Astrocyte of the hippocampus (primary cell): ENCODE results near the gene DGCR2.
A peak's percentile ranks its signal among the peaks of the same experiment; 100 is the strongest.
"Not testable (repeated sequence)": the region's sequence is repeated elsewhere in the genome, so short reads cannot be mapped to it uniquely, and the experiment has no call there.

ENCODE experiments used
- DNase-seq: peaks from one replicate; pipeline ENCODE4 v3.0.0; 2011; ENCODE audit warnings: low read depth, low spot score

Gene DGCR2

DNA sequence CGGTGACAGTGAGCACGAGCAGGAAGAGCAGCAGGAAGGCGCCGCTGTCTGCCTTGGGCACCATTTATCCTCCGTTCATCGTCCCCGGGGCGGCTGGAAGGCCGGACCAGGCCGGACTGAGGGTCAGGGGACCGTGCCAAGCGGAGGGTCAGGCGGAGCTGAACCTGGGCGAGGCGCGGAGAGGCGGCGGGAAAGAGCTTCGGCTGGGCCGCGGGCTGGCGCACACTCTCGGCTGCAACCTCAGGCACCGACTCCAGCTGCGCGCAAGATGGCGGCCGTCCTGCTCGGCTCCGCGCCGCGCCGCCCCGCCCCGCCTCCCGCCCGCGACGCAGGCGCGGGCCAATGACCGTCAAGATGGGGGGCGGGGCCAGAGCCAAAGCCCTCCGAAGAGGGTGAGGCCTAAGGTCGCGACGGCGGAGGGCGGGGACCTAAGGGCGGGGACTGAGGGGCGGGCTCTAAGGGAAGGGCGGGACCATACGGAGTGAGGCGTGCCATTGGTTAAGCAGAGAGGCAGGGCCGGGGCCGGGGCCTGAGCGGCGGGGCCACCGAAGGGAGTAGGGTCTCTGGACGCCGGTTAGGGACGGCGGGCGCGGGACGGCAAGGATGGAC lies at the start of gene DGCR2:
TSS of gene DGCR2 (minus strand) at position 270 of the 609 bp plus-strand sequence. CDS start at position 64, 206 bp downstream.
- DNase-seq = peak; percentile 99

GRCh38 chr22:19169947-19170318 lies 47.7 kb upstream of the DGCR2 start:
- no peak for DNase-seq

DNA sequence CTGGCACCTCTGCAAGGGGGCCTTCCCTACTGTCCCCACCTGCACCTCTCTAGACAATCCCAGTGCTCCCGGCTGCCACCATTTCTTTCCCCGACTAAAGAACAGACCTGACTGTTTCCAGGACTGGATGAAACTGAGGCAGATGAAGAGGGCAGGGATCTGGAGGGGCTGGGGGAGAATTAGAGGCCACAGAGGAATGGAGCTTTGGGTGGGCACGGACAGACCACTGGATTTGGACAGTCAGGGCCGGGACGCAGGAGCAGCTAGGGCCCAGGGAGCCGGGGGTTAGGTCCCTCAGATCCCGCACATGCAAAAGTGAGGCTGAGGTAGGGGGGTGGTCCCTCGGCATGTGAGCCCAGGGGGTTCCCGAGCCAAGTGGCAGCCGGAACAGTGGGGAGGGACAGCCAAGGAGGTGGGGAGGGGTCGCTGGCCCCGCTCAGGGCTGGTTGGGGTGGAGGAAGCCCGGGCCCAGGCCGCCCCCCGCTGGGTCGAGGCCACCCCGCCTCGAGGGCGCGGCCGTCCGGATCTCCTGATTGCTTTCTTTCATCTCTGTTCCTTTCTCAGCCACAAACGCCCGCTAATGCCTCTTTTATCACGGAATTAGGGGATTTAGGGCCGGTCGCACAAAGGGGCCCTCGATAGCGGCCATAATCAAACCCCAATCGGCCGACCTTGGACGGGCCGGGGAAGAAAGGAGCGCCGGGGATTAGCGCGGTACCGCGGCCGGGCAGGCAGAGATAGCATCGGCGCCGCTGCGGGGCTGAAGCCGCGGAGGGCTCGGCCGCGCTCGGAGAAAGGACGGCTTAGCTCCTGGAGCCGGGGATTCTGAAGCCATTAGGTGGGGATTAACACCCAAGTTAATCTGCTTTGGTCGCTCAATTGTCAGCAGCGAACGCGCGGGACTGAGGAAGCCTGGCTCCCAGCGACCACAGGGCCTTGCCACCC lies 47.1 kb upstream of the DGCR2 start:
- no peak for DNase-seq

GRCh38 chr22:19168088-19168890 lies 46.1 kb upstream of the DGCR2 start:
- DNase-seq = no peak

DNA sequence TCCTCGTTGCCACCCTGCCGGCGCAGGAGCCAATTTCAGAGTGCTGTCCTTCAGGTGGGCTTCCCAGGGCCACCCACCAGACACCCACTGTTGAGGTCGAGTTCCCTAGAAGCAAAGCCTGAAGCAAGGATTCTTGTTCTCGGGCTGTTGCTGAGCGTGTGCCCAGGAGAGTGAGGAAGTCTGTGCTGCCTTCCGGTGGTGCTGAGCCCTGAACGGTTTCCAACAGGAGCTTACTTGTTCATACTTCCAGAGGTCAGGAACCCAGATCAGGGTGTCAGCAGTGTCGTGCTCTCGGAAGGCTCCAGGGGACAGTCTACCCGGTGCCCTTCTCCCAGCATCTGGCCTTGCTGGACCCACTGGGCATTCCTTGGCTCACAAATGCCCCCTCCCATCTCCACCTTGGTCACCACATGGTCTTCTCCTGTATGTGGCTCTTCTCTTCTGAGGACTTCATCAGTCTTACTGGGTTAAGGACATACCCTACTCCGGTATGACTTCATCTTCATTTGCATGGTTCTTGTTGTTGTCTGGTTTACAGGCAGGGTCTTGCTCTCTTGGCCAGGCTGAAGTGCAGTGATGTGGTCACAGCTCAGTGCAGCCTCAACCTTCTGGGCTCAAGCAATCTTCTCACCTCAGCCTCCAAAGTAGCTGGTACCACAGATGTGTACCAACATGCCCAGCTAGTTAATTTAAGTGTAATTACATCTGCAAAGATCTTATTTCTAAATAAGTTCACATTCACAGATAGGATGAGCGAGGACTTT lies 45.1 kb upstream of the DGCR2 start:
- no peak for DNase-seq

GRCh38 chr22:19166421-19166820 lies 44.2 kb upstream of the DGCR2 start:
- DNase-seq = no peak

DNA sequence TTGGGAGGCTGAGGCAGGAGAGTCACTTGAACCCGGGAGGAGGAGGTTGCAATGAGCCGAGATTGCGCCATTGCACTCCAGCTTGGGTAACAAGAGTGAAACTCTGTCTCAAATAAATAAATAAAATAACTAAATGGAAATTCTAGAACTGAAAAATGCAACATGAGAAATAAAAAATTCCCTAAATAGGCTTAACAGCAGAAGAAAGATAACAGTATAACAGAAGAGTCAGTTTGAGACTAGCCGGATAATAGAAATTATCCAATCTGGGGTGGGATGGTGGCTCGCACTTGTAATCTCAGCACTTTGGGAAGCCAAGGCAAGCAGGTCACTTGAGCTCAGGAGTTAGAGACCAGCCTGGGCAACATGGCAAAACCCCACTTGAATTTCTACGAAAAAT lies 42.2 kb upstream of the DGCR2 start:
- DNase-seq = no peak

DNA sequence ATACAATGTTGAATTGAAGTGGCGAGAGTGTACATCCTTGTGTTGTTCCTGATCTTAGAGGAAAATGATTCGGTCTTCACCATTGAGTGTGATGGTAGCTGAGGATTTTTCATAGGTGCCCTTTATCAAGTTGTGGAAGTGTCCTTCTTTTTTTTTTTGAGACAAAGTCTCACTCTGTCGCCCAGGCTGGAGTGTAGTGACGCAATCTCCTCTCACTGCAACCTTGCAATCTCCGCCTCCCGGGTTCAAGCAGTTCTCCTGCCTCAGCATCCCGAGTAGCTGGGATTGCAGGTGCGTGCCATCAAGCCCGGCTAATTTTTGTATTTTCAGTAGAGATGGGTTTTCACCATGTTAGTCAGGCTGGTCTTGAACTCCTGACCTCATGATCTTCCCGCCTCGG lies 36.4 kb upstream of the DGCR2 start:
- not testable (repeated sequence) for DNase-seq

DNA sequence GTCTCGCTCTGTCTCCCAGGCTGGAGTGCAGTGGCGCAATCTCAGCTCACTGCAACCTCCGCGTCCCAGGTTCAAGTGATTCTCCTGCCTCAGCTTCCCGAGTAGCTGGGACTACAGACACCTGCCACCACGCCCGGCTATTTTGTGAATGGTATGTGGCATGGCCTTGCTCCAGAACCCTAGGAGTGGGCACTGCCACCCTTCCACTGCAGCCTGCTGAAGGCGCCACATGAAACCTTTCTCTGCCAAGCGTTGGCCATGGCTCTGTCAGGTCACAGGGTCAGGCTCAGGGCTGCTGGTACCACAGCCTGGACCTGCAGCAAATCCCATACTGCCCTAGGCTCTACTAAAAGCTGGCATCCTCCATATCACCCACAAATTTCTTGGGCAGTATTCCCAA lies 33.9 kb upstream of the DGCR2 start:
- not testable (repeated sequence) for DNase-seq

- no peak for DNase-seq
Observed at GRCh38 chr22:19152942-19153883, 31.0 kb upstream of the DGCR2 start.

GRCh38 chr22:19151329-19152191 lies 29.3 kb upstream of the DGCR2 start:
- no peak for DNase-seq

GRCh38 chr22:19150482-19151328 lies 28.5 kb upstream of the DGCR2 start:
- no peak for DNase-seq

GRCh38 chr22:19149991-19150390 lies 27.8 kb upstream of the DGCR2 start, which contains the start of gene GSC2:
TSS of gene GSC2 (minus strand) at chr22:19150292. CDS start at chr22:19150283, 9 bp downstream.
- DNase-seq = no peak

DNA sequence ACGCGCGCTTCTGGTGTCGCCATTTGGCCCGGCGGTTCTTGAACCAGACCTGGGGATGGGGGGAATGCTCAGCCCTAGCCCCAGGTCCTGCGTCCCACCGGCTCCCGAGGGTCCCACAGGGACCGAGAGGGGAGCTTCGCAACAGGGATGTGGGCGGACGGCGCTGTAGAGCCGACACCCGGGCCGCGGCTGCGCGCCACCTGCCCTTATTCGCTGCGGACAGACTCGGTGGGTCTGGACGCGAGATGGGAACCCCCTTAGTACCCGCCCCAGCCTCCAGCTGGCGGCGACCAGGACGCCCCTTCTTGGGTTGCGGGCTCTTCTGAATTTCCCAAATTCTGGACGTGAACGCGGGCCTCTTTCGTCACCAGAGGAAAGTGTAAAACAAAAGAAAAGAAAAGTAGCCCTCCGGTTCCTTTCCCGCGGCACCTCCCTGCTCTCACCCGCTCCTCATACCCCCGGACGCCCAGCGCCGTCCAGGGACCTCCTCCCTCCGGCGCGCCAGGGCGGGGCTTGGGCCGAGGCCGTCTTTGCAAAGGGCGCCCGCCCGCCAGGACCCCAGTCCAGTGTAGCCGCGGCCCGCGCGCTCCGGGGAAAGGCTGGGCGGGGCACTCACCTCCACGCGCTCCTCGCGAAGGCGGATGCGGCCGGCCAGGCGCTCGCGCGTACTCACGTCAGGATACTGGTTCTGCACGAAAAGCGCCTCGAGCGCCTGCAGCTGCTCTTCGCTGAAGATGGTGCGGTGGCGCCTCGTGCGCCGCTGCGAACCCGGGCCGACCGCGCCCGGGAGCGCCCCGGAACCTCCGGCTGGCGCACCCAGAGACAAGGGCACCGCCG lies 27.1 kb upstream of the DGCR2 start:
- peak; percentile 21 for DNase-seq

GRCh38 chr22:19148417-19149046 lies 26.3 kb upstream of the DGCR2 start:
- no peak for DNase-seq

DNA sequence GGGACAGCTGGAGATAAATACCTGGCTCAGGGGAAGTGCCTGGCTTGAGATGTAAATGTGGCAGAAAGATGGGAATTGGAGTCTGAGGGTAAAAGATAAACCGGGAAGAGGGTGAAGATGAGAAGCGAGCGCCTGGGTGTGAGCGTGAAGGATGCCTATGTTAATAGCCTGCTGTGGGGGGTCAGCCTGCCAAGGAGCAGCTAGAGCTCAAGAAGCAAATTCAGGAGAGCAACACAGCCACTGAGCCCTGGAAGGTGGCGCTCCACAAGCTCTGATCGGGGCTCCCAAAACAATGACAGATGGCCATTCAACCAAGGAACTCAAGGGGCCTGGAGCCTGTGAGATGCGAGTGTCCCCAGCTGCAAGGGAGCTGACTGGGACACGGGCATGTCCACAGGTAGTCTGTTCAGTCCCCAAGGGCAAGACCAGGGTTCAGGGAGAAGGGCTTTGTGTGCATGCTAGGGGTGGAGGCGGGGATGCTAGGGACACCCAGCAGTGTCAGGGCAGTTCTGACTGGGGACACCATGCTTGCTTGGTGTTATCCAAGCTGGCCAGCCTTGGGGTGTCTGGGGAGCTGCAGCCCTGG lies 25.1 kb upstream of the DGCR2 start:
- DNase-seq = no peak
